Liver (tissue), 3 donors: Measurements from ENCODE around the gene C1orf174.

Source experiments
- ATF3 ChIP-seq: IDR thresholded peaks from 2 replicates; pipeline ENCODE4 v1.6.1; 2016; ENCODE audit warnings: antibody characterized with exemption
- CTCF ChIP-seq: fragments of 150-350 bp; IDR thresholded peaks from 2 replicates; pipeline ENCODE4 v1.5.1; 2017; ENCODE audit warnings: improper control_type of control experiment, low read depth, low read length; ENCODE audit not compliant: missing input control
- FOXA1 ChIP-seq: IDR thresholded peaks from 2 replicates; pipeline ENCODE4 v1.6.1; 2016; ENCODE audit warnings: antibody characterized with exemption
- GABPA ChIP-seq, 2 donors: IDR thresholded peaks in 1 of 2; conservative IDR thresholded peaks in 1 of 2; 2 replicates each; pipeline ENCODE4 v1.6.1; 2016; ENCODE audit warnings: antibody characterized with exemption in 2 of 2, mild to moderate bottlenecking in 1 of 2, moderate library complexity in 1 of 2
- HNF4A ChIP-seq, 2 donors: conservative IDR thresholded peaks; 2 replicates each; pipeline ENCODE4 v1.6.1; 2016; ENCODE audit warnings: antibody characterized with exemption in 2 of 2, mild to moderate bottlenecking in 2 of 2
- MAX ChIP-seq: IDR thresholded peaks from 2 replicates; pipeline ENCODE4 v1.6.1; 2016; ENCODE audit warnings: antibody characterized with exemption
- RAD21 ChIP-seq, 2 donors: IDR thresholded peaks; 2 replicates each; pipeline ENCODE4 v1.6.1; 2016; ENCODE audit warnings: antibody characterized with exemption in 2 of 2, mild to moderate bottlenecking in 2 of 2
- REST ChIP-seq: IDR thresholded peaks from 2 replicates; pipeline ENCODE4 v1.6.1; 2016; ENCODE audit warnings: antibody characterized with exemption, mild to moderate bottlenecking
- TAF1 ChIP-seq: conservative IDR thresholded peaks from 2 replicates; pipeline ENCODE4 v1.6.1; 2016; ENCODE audit warnings: antibody characterized with exemption, mild to moderate bottlenecking
- YY1 ChIP-seq: IDR thresholded peaks from 2 replicates; pipeline ENCODE4 v1.6.1; 2016; ENCODE audit warnings: antibody characterized with exemption, mild to moderate bottlenecking
- donor health status: healthy.
- donor health status: healthy.

GRCh38 chr1:3857791-3858129 lies 42.3 kb downstream of the C1orf174 start:
- TF ChIP-seq CTCF: no peak
- TF ChIP-seq FOXA1: no peak
- TF ChIP-seq GABPA (IDR thresholded peaks at IDR 0.05 in 1 of 2, conservative IDR thresholded peaks at IDR 0.05 in 1 of 2): no peak
- TF ChIP-seq RAD21 (IDR thresholded peaks at IDR 0.05): no peak
- no peak for TF ChIP-seq HNF4A (conservative IDR thresholded peaks at IDR 0.05)
- TF ChIP-seq REST: no peak
- TF ChIP-seq TAF1: no peak
- TF ChIP-seq MAX: no peak
- no peak for TF ChIP-seq ATF3
- no peak for TF ChIP-seq YY1
